Neural cell (in vitro differentiated cells): Measurements from ENCODE around the gene BLOC1S4.

Experiments used
- EP300 ChIP-seq: fragments of 450-650 bp; conservative IDR thresholded peaks from 2 replicates; pipeline ENCODE4 v1.6.1; 2014; ENCODE audit warnings: antibody characterized with exemption, mild to moderate bottlenecking, moderate library complexity; ENCODE audit not compliant: poor library complexity, severe bottlenecking
- POLR2AphosphoS5 ChIP-seq: IDR thresholded peaks from 2 replicates; pipeline ENCODE4 v1.6.1; 2012
- RAD21 ChIP-seq: fragments of 450-650 bp; conservative IDR thresholded peaks from 2 replicates; pipeline ENCODE4 v1.6.1; 2014; ENCODE audit warnings: antibody characterized with exemption, mild to moderate bottlenecking, moderate library complexity
- SMC3 ChIP-seq: fragments of 450-650 bp; conservative IDR thresholded peaks from 2 replicates; pipeline ENCODE4 v1.6.1; 2014; ENCODE audit warnings: antibody characterized with exemption, mild to moderate bottlenecking, moderate library complexity; ENCODE audit not compliant: poor library complexity
- TAF1 ChIP-seq: IDR thresholded peaks from 2 replicates; pipeline ENCODE4 v1.6.1; 2012; ENCODE audit warnings: low read depth
- TF ChIP-seq, protein P1 (sequence below): IDR thresholded peaks from 2 replicates; pipeline ENCODE4 v1.6.1; 2012; ENCODE audit warnings: borderline replicate concordance
- TF ChIP-seq, protein P2 (sequence below): fragments of 450-650 bp; IDR thresholded peaks from 2 replicates; pipeline ENCODE4 v1.5.1; 2014; ENCODE audit warnings: antibody characterized with exemption, mild to moderate bottlenecking, moderate library complexity; ENCODE audit not compliant: poor library complexity, severe bottlenecking

DNA sequence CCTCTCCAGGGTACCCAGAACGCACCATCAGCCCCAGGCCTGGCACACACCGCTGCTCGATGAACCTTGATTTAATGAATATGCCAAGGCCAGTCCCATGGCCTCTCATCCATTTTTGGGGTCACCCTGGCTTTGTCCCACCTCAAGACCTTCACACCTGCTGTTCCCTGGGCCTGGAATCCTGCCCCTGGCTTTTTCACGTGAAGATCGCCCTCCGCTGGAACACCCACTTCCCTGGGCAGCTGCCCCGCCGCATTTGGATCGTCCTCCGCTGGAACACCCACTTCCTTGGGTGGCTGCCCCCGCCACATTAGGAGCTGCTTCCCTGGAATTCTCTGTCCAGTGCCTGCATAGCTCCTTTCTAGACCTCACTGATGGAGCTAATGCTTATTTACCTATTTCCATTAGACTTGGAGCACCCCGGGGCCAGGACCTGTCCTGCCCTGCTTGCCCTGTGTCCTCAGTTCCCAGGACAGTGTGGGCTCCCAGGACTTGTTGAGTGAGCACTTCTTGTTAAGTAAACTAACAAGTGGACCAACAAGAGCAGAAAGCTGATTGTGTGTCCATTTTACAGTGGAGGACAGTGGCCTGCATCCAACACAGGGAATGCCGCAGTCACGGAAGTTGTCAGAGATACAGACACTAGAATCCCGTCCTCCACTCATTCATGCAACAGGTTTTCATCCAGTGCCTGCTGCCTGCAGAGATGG is 12.5 kb downstream of the BLOC1S4 start:
- TF ChIP-seq RAD21, result no peak
- TF ChIP-seq TAF1, result no peak
- TF ChIP-seq, protein P1, sequence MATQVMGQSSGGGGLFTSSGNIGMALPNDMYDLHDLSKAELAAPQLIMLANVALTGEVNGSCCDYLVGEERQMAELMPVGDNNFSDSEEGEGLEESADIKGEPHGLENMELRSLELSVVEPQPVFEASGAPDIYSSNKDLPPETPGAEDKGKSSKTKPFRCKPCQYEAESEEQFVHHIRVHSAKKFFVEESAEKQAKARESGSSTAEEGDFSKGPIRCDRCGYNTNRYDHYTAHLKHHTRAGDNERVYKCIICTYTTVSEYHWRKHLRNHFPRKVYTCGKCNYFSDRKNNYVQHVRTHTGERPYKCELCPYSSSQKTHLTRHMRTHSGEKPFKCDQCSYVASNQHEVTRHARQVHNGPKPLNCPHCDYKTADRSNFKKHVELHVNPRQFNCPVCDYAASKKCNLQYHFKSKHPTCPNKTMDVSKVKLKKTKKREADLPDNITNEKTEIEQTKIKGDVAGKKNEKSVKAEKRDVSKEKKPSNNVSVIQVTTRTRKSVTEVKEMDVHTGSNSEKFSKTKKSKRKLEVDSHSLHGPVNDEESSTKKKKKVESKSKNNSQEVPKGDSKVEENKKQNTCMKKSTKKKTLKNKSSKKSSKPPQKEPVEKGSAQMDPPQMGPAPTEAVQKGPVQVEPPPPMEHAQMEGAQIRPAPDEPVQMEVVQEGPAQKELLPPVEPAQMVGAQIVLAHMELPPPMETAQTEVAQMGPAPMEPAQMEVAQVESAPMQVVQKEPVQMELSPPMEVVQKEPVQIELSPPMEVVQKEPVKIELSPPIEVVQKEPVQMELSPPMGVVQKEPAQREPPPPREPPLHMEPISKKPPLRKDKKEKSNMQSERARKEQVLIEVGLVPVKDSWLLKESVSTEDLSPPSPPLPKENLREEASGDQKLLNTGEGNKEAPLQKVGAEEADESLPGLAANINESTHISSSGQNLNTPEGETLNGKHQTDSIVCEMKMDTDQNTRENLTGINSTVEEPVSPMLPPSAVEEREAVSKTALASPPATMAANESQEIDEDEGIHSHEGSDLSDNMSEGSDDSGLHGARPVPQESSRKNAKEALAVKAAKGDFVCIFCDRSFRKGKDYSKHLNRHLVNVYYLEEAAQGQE, result no peak
- TF ChIP-seq, protein P2, sequence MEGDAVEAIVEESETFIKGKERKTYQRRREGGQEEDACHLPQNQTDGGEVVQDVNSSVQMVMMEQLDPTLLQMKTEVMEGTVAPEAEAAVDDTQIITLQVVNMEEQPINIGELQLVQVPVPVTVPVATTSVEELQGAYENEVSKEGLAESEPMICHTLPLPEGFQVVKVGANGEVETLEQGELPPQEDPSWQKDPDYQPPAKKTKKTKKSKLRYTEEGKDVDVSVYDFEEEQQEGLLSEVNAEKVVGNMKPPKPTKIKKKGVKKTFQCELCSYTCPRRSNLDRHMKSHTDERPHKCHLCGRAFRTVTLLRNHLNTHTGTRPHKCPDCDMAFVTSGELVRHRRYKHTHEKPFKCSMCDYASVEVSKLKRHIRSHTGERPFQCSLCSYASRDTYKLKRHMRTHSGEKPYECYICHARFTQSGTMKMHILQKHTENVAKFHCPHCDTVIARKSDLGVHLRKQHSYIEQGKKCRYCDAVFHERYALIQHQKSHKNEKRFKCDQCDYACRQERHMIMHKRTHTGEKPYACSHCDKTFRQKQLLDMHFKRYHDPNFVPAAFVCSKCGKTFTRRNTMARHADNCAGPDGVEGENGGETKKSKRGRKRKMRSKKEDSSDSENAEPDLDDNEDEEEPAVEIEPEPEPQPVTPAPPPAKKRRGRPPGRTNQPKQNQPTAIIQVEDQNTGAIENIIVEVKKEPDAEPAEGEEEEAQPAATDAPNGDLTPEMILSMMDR, result no peak
- no peak for TF ChIP-seq POLR2AphosphoS5
- no peak for TF ChIP-seq SMC3
- no peak for TF ChIP-seq EP300
